GM18502 (cell line): Measurements from ENCODE around the gene RPL26.

Experiments used
- ATAC-seq: cut with Tn5 transposase; IDR thresholded peaks from one replicate; pipeline ENCODE4 v1.9.1; 2021; ENCODE audit warnings: mild to moderate bottlenecking; ENCODE audit not compliant: unreplicated experiment, poor library complexity

The RPL26 gene

DNA sequence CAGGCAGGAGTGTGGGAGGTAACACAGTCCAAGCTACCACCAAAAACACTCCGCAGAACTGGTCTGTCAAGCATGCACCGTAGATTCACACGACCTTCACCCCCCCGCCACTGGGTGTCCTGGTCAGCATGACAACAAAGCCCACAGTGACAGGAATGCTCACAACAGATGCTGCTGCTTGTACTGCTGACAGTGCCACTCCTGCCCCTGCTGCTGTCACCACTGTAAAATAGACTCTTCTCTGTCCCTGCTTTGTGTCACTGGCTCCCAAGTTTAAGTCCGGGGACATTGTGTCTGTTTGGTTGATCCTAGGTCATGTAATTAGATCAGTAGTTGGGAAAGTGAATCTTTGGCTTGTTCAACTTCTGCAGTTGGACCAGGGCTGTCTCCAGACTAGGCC is 50.3 kb downstream of the RPL26 start:
- ATAC-seq: no peak

DNA sequence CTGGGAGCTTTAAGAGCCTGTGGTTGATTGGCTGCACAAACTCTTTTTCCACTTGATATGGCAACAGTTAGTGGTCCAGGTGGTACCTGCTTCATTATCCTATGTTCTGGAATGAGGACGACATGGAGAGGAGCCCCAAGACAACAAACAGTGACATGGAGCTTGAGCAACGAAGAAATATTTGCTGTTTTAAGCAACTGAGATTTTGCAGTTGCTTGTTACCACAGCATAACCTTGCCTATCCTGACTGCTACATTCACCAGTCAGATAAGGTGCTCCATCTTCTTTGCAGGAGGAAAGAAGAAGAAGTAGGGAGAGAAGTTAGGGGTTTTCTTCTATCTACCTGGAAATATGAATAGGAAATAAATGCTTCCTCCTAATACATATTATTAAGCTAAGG is 50.9 kb downstream of the RPL26 start:
- ATAC-seq: no peak
